GM20000 (cell line): Measurements from ENCODE around the gene KLF3.
"Not testable (repeated sequence)": the region's sequence is repeated elsewhere in the genome, so short reads cannot be mapped to it uniquely, and the experiment has no call there.

ENCODE experiments used
- DNase-seq: peaks from one replicate; pipeline ENCODE4 v3.0.0; 2012; ENCODE audit warnings: low spot score
- TF ChIP-seq, protein P1 (sequence below): IDR thresholded peaks from 2 replicates; pipeline ENCODE4 v1.5.1; 2012; ENCODE audit warnings: mild to moderate bottlenecking, control low read depth; ENCODE audit errors: extremely low read depth, missing control alignments

Gene KLF3

GRCh38 chr4:38621028-38621684, 42.8 kb upstream of the KLF3 start:
- TF ChIP-seq, protein P1, sequence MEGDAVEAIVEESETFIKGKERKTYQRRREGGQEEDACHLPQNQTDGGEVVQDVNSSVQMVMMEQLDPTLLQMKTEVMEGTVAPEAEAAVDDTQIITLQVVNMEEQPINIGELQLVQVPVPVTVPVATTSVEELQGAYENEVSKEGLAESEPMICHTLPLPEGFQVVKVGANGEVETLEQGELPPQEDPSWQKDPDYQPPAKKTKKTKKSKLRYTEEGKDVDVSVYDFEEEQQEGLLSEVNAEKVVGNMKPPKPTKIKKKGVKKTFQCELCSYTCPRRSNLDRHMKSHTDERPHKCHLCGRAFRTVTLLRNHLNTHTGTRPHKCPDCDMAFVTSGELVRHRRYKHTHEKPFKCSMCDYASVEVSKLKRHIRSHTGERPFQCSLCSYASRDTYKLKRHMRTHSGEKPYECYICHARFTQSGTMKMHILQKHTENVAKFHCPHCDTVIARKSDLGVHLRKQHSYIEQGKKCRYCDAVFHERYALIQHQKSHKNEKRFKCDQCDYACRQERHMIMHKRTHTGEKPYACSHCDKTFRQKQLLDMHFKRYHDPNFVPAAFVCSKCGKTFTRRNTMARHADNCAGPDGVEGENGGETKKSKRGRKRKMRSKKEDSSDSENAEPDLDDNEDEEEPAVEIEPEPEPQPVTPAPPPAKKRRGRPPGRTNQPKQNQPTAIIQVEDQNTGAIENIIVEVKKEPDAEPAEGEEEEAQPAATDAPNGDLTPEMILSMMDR = no peak
- no peak for DNase-seq

DNA sequence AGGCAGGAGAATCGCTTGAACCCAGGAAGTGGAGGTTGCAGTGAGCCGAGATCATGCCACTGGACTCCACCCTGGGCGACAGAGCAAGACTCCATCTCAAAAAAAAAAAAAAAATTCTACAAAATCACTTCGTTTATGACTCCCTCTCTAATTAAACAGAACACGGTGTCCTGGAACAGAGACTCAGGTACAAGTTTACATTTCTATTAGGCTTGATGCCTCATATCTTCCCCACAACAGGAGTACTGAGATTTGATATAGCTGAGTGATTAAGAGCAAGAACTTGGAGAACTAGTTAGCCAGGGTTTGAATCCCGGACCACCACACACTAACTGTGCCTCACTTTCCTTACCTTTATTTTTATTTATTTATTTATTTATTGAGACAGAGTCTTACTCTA, 42.2 kb upstream of the KLF3 start:
- DNase-seq = no peak
- TF ChIP-seq, protein P1 = no peak

DNA sequence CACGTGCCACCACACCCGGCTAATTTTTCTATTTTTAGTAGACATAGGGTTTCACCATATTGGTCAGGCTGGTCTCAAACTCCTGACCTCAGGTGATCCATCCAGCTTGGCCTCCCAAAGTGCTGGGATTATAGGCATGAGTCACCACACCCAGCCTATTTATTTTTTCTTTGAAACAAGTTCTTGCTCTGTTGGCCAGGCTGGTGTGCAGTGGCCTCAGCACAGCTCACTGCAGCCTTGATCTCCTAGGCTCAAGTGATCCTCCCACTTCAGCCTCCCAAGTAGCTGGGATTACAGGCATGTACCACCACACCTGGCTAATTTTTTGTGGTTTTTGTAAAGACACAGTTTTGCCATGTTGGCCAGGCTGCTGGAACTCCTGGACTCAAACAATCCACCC, 41.7 kb upstream of the KLF3 start:
- DNase-seq = not testable (repeated sequence)

DNA sequence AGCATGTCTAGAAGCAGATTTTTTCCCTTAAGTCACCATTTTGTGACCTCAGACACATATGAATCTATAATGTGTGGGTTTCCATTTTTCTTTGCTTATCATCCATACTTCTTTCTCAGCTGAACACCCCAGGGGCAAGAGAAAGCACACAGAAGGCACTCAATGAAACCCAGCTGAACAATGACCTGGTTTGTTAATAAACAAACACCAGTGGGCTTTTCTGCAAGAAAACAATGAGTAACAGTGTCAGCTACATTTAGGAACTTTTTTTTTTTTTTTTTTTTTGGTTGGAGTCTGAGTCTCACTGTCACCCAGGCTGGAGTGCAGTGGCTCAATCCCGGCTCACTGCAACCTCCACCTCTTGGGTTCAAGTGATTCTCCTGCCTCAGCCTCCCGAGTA, 40.7 kb upstream of the KLF3 start:
- no peak for DNase-seq
- TF ChIP-seq, protein P1 = no peak

DNA sequence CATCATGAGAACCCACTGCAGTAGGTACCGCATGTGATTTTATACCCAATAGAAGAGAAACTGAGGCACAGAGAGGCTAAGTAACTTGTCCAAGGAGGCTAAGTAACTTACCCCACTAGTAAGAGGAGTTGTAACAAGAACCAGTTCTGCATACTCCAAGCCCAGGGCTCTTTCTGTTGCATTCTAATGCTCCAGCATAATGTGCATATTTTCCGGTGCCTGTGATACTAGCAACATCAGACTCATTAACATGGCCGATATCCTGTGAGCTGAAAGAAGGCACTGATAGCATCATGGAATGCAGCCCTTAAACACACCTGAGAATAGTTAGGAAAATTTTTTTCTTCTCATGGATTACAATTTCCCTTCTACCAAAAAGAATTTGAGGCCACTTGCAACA, 39.7 kb upstream of the KLF3 start:
- TF ChIP-seq, protein P1 = no peak
- no peak for DNase-seq

- DNase-seq = no peak
- TF ChIP-seq, protein P1 = no peak
These were observed 38.5 kb upstream of the KLF3 start for GRCh38 chr4:38625508-38625907.

GRCh38 chr4:38626901-38627444, 37.0 kb upstream of the KLF3 start:
- DNase-seq = not testable (repeated sequence)

DNA sequence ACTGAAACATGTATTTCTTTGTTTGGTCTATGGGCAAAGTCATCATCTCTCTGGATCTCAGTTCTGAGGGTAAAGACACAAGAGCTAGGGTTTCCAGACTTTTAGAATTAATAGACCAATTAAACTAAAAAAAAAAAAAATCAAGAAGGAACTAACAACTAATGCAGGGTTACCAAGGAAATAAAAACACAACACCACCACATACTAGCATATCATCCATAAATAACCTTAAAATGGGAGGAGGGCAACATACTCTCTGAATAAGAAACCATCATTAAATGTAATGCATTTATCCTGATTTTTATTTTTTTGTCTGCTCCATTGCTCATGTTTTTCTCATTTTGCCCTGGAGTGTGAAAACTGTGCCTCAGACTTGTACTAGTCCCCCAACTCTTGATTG, 33.5 kb upstream of the KLF3 start:
- TF ChIP-seq, protein P1 = no peak
- DNase-seq = no peak
